ENCODE measurements around the gene LRRC18.

Gene LRRC18

DNA sequence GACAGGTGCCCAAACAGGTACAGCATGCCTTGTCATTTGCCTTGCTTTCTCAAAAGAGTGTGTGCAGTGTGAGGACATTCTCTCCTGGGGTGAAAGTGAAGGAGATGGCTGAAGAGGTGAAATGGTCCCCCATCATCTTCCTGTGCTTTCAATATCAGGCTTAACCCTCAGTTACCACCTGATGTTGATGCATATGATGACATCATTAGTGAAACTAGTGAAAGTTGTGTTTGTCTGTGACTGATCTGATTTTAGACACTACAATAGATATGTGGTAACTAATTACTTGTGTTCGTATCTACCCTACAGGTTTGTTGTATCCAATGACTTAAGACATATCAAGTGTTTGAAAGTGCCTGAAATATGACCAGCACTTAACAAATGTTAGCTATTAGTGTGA is 24.4 kb upstream of the LRRC18 start:
- no peak overlapping the region for H3K4me3 Mint-ChIP-seq
- peaks cover 14 to 25% of the 10 kb centered on the region in 2 donors for H3K27me3 Mint-ChIP-seq
- peaks cover 0 to 2% of the 10 kb centered on the region in 2 donors for H3K4me1 Mint-ChIP-seq (ENCODE audit: low read depth in 2 of 2)
- no peaks in the 10 kb centered on the region for H3K9me3 Mint-ChIP-seq
- DNase-seq (no peak), ATAC-seq (replicated peaks) (no peak)
- no peak overlapping the region for H3K27ac Mint-ChIP-seq
- H3K36me3 Mint-ChIP-seq (ENCODE audit: insufficient read depth), result no peaks in the 10 kb centered on the region

DNA sequence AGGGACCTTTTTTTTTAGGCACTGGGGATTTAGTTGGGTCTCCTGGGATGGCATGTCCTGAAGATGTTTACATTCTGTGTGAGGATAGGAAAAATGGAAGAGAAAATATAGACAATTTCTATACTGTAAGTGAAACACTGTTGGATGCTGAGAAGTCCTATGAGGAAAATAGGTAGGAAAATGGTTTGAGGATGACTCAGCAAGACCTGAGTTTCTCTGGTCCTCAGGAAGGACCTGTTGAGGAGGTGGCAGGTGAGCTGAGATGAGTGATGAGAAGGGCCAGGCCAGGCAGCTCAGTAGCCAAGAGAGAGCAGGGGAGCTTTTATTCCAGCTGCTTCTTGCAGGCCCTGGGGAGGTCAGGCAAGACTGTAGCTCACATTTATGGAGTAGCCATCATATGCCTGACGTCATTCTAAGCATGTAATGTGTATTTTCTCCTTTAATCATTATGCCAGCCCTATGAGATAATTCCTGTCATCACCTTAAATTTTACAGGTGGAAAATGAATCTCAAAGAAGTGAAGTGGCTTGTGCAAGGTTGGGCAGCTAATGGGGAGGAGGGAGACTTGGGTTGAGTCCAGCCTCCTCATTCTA is 19.1 kb upstream of the LRRC18 start:
- ATAC-seq (replicated peaks), result no peak
- no peak for DNase-seq
- no peaks in the 10 kb centered on the region for H3K4me1 Mint-ChIP-seq (ENCODE audit: low read depth in 2 of 2)
- H3K27ac Mint-ChIP-seq, result no peak overlapping the region
- no peaks in the 10 kb centered on the region for H3K36me3 Mint-ChIP-seq (ENCODE audit: insufficient read depth)
- no peak overlapping the region for H3K4me3 Mint-ChIP-seq
- peaks cover 11 to 16% of the 10 kb centered on the region in 2 donors for H3K27me3 Mint-ChIP-seq
- no peaks in the 10 kb centered on the region for H3K9me3 Mint-ChIP-seq

DNA sequence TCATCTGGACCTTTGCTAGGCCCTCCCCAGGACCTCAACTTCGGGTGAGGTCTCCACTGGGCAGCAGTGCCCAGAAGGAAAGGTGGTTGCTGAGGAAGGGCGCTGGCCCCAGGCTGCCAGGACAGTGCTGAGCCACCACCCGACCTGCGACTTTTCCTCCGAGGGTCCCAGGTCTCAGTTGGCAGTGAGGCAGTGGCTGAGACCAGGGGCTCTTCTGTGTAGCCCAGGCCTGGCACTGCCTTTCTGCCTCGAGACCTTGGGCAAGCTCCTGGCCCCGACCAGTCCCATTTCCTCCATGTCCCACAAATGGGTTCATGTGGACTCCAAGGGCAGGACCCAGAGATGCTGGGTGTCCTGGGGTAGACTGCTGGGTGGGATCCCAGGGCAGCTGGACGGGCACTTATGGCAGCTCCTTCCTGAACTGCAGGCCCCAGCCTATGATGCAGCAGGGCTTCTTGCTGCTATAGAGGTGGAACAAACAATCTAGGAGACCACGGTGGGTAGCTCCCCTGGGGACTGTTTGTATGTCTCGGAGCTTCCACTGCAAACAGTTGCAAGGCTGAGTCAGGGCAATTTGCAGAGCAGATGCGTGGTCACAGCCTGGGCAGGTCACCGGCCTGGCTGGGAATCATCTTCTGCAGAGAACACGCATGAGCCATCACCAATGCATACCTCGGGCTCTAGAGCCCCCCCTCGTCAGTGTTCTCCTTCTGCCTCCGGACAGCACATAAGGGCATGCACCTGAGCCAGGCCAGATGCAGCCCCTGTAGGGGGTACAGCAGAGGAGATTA is 17.9 kb upstream of the LRRC18 start:
- H3K36me3 Mint-ChIP-seq (ENCODE audit: insufficient read depth), result no peaks in the 10 kb centered on the region

DNA sequence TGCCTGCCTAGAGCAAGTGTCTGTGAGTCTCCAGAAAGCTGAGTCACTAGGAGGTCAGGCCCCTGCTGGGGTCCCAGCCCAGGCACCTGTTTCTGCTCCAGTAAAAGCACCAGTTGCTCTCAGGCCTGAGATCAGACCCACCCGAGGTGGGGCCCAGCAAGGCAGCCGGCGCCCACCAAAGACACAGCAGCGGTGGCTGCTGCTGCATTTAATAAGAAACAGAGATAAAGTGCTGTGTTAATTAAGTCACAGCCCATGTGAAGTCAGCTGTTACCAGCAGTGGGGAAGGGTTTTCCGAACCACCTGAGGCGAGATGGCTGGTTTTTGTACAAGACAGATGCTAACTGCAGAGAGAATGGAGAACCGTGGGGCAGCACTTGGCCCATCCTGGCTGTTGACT is 12.1 kb upstream of the LRRC18 start:
- Mint-ChIP-seq H3K4me1 (ENCODE audit: low read depth in 2 of 2) (no peaks in the 10 kb centered on the region), H3K27me3 (peaks cover 20 to 52% of the 10 kb centered on the region in 2 donors), H3K27ac (no peak overlapping the region), H3K9me3 (no peaks in the 10 kb centered on the region), H3K4me3 (no peak overlapping the region), H3K36me3 (ENCODE audit: insufficient read depth) (no peaks in the 10 kb centered on the region)
- DNase-seq (no peak), ATAC-seq (replicated peaks) (no peak)

More for the DNA sequence above, 17.9 kb upstream of the LRRC18 start:
- DNase-seq, result no peak
- no peak overlapping the region for H3K27ac Mint-ChIP-seq
- no peak for ATAC-seq (replicated peaks)
- no peaks in the 10 kb centered on the region for H3K4me1 Mint-ChIP-seq (ENCODE audit: low read depth in 2 of 2)
- peaks cover 19 to 21% of the 10 kb centered on the region in 2 donors for H3K27me3 Mint-ChIP-seq
- H3K9me3 Mint-ChIP-seq, result no peaks in the 10 kb centered on the region
- no peak overlapping the region for H3K4me3 Mint-ChIP-seq

DNA sequence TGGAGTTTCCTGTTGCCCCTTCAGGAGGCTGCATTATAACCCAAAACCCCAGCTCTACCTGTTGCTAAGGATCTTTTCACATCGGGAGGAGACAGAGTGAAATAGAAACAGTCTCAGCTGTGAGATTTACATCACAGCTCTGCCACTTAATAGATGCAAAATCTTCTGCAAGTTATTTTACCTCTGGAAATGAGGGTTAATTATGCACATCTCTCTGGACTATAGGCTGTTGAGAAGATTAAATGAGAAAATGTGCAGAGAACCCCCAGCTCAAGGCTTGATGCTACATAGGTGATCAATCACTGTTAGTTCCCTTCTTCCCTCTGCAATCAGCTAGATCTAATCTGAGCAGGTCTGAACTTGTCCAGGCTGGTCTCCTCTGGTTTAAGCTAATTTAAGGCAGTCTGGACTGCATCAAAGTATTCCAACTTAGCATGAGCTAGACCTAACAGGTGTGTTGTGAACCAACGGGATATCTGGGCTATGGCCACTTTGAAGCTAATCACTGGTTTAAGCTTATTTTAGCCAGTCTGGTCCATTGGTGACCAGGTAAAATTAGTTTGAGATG is 8.9 kb upstream of the LRRC18 start:
- ATAC-seq (replicated peaks) (no peak), DNase-seq (no peak)
- no peaks in the 10 kb centered on the region for H3K36me3 Mint-ChIP-seq (ENCODE audit: insufficient read depth)
- H3K9me3 Mint-ChIP-seq, result no peaks in the 10 kb centered on the region
- H3K27me3 Mint-ChIP-seq, result peaks cover 13 to 48% of the 10 kb centered on the region in 2 donors
- no peak overlapping the region for H3K4me3 Mint-ChIP-seq
- peaks cover 0 to 1% of the 10 kb centered on the region in 2 donors for H3K4me1 Mint-ChIP-seq (ENCODE audit: low read depth in 2 of 2)
- no peak overlapping the region for H3K27ac Mint-ChIP-seq

DNA sequence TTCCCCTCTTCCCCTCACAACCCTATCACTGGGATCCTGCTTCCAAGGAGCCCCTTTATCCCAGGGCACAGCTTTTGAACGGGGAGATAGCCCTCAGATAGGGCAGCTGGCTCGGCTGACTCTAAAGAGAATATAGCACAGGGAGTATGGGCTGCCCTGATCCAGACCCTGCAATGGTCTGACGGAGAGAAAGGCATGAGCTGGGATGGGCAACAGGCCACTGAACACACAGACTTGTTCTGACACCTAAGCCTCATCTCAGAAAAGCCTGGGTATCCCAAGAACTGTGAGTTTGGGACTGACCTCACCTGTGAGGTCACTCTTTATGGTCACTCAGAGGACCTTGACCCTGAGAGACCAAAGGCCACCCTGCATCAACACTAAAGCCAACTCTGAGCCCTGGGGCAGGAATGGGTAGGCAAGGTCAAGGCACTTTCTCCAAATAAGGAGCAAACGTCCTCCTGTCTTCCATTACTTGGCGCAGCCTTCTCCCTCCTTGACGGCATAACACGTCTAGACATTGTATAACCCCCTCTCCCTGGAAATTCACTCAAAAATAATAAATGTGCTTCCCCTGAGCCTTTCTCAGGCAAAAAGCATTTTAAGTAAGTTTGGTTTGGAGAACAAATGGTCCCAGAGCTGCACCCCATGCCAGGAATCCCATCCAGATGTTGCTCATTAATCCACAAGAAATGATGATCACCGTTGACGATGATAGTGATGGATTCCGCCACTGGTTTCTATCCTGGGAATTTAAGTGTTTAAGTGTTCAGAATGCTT is 8.2 kb upstream of the LRRC18 start:
- DNase-seq, result no peak
- Mint-ChIP-seq H3K36me3 (ENCODE audit: insufficient read depth) (no peaks in the 10 kb centered on the region), H3K4me1 (ENCODE audit: low read depth in 2 of 2) (peaks cover 0 to 1% of the 10 kb centered on the region in 2 donors), H3K9me3 (no peaks in the 10 kb centered on the region), H3K4me3 (no peak overlapping the region), H3K27me3 (peaks cover 10 to 42% of the 10 kb centered on the region in 2 donors), H3K27ac (no peak overlapping the region)
- no peak for ATAC-seq (replicated peaks)

DNA sequence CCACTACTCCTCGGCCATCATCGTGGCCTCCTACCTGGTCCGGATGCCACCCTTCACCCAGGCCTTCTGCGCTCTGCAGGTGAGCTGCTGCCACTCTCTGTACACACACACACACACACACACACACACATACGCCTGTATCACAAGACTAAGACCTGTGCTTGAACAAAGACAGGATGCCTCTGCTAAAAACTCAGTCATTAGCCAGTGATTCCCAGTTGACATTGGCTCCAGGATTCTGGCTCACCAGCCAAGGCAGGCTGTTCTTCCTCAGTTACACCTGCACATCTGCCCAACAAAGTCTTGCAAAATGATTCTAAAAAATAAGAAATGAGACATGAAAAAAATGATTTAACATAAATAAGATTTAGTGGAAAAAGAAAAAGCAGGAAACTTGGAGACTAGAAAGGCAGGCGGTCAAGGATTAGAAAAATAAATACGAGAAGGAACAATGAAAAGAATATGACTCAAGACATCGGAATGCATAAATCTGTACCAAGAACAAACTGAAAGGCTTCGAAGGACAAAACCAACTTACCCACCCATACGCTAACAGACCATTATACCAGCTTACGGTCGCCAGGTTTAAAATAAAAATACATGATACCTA is 7.4 kb upstream of the LRRC18 start:
- Mint-ChIP-seq H3K27ac (no peak overlapping the region), H3K36me3 (ENCODE audit: insufficient read depth) (no peaks in the 10 kb centered on the region), H3K27me3 (peaks cover 8 to 34% of the 10 kb centered on the region in 2 donors), H3K9me3 (no peaks in the 10 kb centered on the region), H3K4me1 (ENCODE audit: low read depth in 2 of 2) (peaks cover 0 to 1% of the 10 kb centered on the region in 2 donors), H3K4me3 (no peak overlapping the region)
- ATAC-seq (replicated peaks) (no peak), DNase-seq (no peak)

DNA sequence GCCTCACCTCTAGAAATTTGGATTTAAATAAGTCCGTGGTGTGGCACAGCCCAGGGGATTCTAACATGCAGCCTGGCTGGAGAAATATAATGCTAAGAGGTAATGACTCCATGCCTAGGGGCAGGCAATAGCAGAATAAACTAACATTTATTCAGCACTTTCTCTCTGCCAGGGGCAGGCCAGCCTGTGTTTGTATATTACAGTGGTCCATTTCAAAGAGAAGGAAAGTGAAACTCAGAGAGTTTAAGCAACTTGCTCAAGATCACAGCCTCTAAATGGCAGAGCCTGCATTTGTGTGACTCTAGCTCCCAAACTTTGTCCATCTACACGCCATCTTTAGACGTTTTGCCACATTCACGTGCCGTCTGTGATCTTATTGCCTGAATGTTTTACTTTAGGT is 6.7 kb upstream of the LRRC18 start:
- no peaks in the 10 kb centered on the region for H3K36me3 Mint-ChIP-seq (ENCODE audit: insufficient read depth)
- ATAC-seq (replicated peaks), result no peak
- H3K9me3 Mint-ChIP-seq, result no peaks in the 10 kb centered on the region
- H3K4me3 Mint-ChIP-seq, result no peak overlapping the region
- H3K27me3 Mint-ChIP-seq, result peaks cover 3 to 27% of the 10 kb centered on the region in 2 donors
- no peak for DNase-seq
- no peak overlapping the region for H3K27ac Mint-ChIP-seq
- peaks cover 0 to 1% of the 10 kb centered on the region in 2 donors for H3K4me1 Mint-ChIP-seq (ENCODE audit: low read depth in 2 of 2)

DNA sequence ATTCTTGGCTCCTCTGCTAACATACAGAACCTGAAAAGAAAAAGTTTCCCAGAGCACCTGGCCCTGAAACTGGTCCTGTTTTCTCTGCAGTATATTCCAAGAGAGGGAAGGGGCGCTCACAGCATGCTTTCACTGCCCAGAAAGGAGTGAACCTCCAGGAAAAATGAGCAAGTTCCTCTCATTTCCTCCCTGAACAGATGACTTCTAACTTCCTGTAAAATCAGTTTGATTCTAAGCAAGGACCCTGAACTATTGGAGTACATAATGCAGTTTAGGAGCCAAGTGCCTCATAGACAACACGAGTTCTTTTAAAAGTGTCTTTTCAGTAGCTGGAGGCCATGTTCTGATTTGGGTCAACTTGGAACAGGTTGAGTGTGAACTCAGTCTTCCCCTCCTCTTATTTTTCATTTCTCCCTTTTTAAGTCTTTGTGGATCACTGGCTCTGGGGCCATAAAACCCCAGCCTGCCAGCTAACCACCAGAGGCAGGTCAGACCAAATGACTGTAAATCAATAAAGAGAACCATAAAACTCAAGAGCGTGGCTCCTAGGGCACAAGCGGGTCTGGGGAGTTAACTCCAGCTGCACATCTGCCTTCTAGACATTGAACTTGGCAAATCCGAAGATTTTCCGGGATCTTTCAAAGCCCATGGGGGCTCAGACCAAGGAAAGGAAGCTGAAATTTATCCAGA is 5.9 kb upstream of the LRRC18 start:
- ATAC-seq (replicated peaks) (no peak), DNase-seq (no peak)
- Mint-ChIP-seq H3K4me3 (no peak overlapping the region), H3K27me3 (peaks cover 6 to 24% of the 10 kb centered on the region in 2 donors), H3K36me3 (ENCODE audit: insufficient read depth) (no peaks in the 10 kb centered on the region), H3K4me1 (ENCODE audit: low read depth in 2 of 2) (peaks cover 0 to 1% of the 10 kb centered on the region in 2 donors), H3K9me3 (no peaks in the 10 kb centered on the region), H3K27ac (no peak overlapping the region)

DNA sequence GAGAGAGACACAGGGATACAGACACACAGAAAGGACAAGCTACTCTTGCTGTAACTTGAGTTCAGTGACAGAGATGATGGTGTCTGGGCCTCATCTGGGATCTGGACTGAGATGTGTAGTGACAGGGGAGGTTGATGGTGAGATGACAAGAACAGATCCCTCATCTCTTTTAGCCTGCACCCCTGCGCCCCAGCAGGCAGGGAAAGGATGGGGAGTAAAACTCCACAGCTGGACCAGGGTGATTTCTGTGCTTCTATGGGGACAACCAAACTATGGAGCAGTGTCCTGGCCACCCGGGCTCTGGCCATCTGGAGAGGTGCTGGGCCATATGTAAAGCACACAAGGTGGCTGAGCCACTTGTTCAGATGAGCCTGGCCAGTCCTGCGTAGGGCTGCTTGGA is 4.5 kb upstream of the LRRC18 start:
- Mint-ChIP-seq H3K9me3 (no peaks in the 10 kb centered on the region), H3K27me3 (peaks cover 14 to 20% of the 10 kb centered on the region in 2 donors), H3K27ac (no peak overlapping the region), H3K4me1 (ENCODE audit: low read depth in 2 of 2) (peaks cover 0 to 1% of the 10 kb centered on the region in 2 donors), H3K36me3 (ENCODE audit: insufficient read depth) (no peaks in the 10 kb centered on the region), H3K4me3 (no peak overlapping the region)
- ATAC-seq (replicated peaks) (no peak), DNase-seq (no peak)

DNA sequence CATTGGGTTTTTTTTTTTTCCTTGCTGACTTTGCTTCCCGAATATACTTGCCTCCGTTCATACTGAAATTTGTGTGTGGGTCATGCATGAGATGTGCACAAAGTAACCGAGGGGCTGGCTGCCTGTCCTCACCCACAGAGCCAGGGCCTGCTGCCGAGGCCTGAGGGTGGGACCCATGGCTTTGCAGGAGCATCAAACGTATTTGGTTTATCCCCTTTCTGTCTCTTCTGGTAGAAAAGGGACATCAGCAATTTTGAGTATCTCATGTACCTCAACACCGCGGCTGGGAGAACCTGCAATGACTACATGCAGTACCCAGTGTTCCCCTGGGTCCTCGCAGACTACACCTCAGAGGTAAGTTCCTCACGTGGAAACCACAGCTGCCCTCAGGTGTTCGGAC is 3.5 kb upstream of the LRRC18 start:
- no peak for DNase-seq

DNA sequence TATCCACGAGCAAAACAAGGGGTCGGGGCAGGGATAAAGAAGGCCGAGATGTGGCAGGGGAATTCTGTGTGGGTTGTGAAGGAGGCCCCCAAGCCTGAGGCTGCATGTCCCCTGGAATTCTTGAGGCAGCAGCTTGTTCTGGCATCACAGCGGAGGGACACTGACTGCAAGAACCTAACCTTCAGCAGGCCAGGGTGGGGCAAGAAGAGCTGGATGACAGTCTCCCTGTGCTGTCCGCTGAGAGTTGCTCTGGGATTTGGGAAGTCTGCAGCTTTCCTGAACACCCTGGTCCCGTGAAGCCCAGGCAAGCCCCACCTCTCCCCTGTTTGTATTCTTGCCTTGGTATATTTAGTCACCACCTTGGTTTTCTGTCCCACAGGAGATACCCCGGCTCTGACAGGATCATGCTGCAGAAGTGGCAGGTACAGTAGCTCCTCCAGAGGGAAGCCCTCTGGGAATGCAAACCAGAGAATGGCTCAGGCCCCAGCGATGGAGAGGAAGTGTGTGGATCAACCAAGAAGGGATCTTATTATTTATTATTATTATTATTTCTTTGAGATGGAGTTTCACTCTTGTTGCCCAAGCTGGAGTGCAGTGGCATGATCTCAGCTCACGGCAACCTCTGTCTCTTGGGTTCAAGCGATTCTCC is 1.9 kb upstream of the LRRC18 start:
- H3K36me3 Mint-ChIP-seq (ENCODE audit: insufficient read depth), result peaks cover 2% of the 10 kb centered on the region
- ATAC-seq (replicated peaks) (no peak), DNase-seq (no peak)
- peaks cover 14 to 22% of the 10 kb centered on the region in 2 donors for H3K27me3 Mint-ChIP-seq
- H3K4me3 Mint-ChIP-seq, result no peak overlapping the region
- H3K27ac Mint-ChIP-seq, result no peak overlapping the region
- no peaks in the 10 kb centered on the region for H3K9me3 Mint-ChIP-seq
- H3K4me1 Mint-ChIP-seq (ENCODE audit: low read depth in 2 of 2), result peaks cover 0 to 1% of the 10 kb centered on the region in 2 donors

More for the DNA sequence above, 3.5 kb upstream of the LRRC18 start:
- H3K9me3 Mint-ChIP-seq, result no peaks in the 10 kb centered on the region
- ATAC-seq (replicated peaks), result no peak
- peaks cover 0 to 1% of the 10 kb centered on the region in 2 donors for H3K4me1 Mint-ChIP-seq (ENCODE audit: low read depth in 2 of 2)
- peaks cover 14 to 21% of the 10 kb centered on the region in 2 donors for H3K27me3 Mint-ChIP-seq
- no peak overlapping the region for H3K4me3 Mint-ChIP-seq
- no peak overlapping the region for H3K27ac Mint-ChIP-seq
- H3K36me3 Mint-ChIP-seq (ENCODE audit: insufficient read depth), result peaks cover 2% of the 10 kb centered on the region
